NB4 (cell line): ENCODE data around the gene THPO.

ENCODE experiments used
- DNase-seq: peaks from one replicate; pipeline ENCODE4 v3.0.0; 2010; ENCODE audit warnings: low read depth
- H3K4me3 ChIP-seq: one replicate; pipeline ENCODE4 v1.5.1; 2011; ENCODE audit warnings: mild to moderate bottlenecking, low read depth, low read length, moderate library complexity
- CTCF ChIP-seq: IDR thresholded peaks from one replicate; pipeline ENCODE4 v1.5.1; 2012; ENCODE audit warnings: low read depth, low read length
- MAX ChIP-seq: IDR thresholded peaks from 2 replicates; pipeline ENCODE4 v1.6.1; 2011; ENCODE audit warnings: low read depth, low read length
- MYC ChIP-seq: IDR thresholded peaks from 2 replicates; pipeline ENCODE4 v1.6.1; 2011; ENCODE audit warnings: low read depth, low read length
- POLR2A ChIP-seq: IDR thresholded peaks from 2 replicates; pipeline ENCODE4 v1.6.1; 2011; ENCODE audit warnings: mild to moderate bottlenecking; ENCODE audit not compliant: insufficient read length; ENCODE audit errors: extremely low read depth

Gene THPO

GRCh38 chr3:184325715-184326369 is 52.2 kb downstream of the THPO start:
- no peak for TF ChIP-seq POLR2A
- no peak for TF ChIP-seq MYC
- TF ChIP-seq MAX: no peak
- TF ChIP-seq CTCF: no peak
- H3K4me3 ChIP-seq: no peak overlapping the region
- no peak for DNase-seq

GRCh38 chr3:184325269-184325668 is 52.7 kb downstream of the THPO start:
- H3K4me3 ChIP-seq: no peak overlapping the region
- TF ChIP-seq MAX: no peak
- no peak for TF ChIP-seq CTCF
- no peak for TF ChIP-seq POLR2A
- no peak for TF ChIP-seq MYC
- no peak for DNase-seq

- no peak overlapping the region for H3K4me3 ChIP-seq
- no peak for TF ChIP-seq POLR2A
- TF ChIP-seq MYC: no peak
- TF ChIP-seq CTCF: no peak
- no peak for TF ChIP-seq MAX
- no peak for DNase-seq
These were observed 54.3 kb downstream of the THPO start for GRCh38 chr3:184323696-184324095.

- DNase-seq: no peak
- H3K4me3 ChIP-seq: no peak overlapping the region
- TF ChIP-seq MYC (no peak), CTCF (no peak), POLR2A (no peak), MAX (no peak)
These were observed 55.1 kb downstream of the THPO start for GRCh38 chr3:184322731-184323487.
